T-helper 17 cell (primary cell): ENCODE measurements around the gene GRB10. TPM values are rescaled to one million over a fixed set of nuclear protein-coding genes. Genes with fewer than 3 reads are reported as not detected.

Experiments used
- ATAC-seq: fragments of 150-1000 bp; cut with Tn5 transposase; 2 replicates; pipeline ENCODE4 v1.10.0; 2021; ENCODE audit warnings: mild to moderate bottlenecking, moderate library complexity
- DNase-seq, 3 donors: peaks; one replicate each; pipeline versions ENCODE4 v3.0.0 to v3.0.0-alpha.2; 2020 to 2021
- H3K9me3 ChIP-seq: one replicate; pipeline ENCODE4 v1.7.0; 2013; ENCODE audit warnings: low read length, mild to moderate bottlenecking; ENCODE audit not compliant: control insufficient read depth, poor library complexity, severe bottlenecking
- H3K27ac Mint-ChIP-seq: one replicate; pipeline ENCODE4 v1.8.0; 2022; ENCODE audit warnings: mild to moderate bottlenecking, moderate library complexity, mixed read lengths
- H3K27me3 Mint-ChIP-seq: one replicate; pipeline ENCODE4 v1.8.0; 2022; ENCODE audit warnings: mixed read lengths
- H3K36me3 Mint-ChIP-seq: one replicate; pipeline ENCODE4 v1.8.0; 2022; ENCODE audit warnings: low read depth, mixed read lengths
- H3K4me1 Mint-ChIP-seq: one replicate; pipeline ENCODE4 v1.8.0; 2022; ENCODE audit warnings: mild to moderate bottlenecking, mixed read lengths
- H3K4me3 Mint-ChIP-seq: one replicate; pipeline ENCODE4 v1.8.0; 2022; ENCODE audit warnings: mild to moderate bottlenecking, moderate library complexity, mixed read lengths
- total RNA-seq, 4 donors: library from RNA in 2 of 4; stranded (reverse) in 2 of 4; gene quantifications; one replicate each; pipeline ENCODE4 v1.2.3 and lab custom pipeline; 2022 to 2026

Gene GRB10
- total RNA-seq, 2 donors from 2014 or later = 3.8 to 7.0 TPM

GRCh38 chr7:50693455-50694130, 89.1 kb downstream of the GRB10 start:
- Mint-ChIP-seq H3K27ac (no peak overlapping the region), H3K4me3 (no peak overlapping the region), H3K4me1 (peaks cover 5% of the 10 kb centered on the region), H3K27me3 (peaks cover 13% of the 10 kb centered on the region), H3K36me3 (no peaks in the 10 kb centered on the region)
- DNase-seq (no peak), ATAC-seq (no peak)
- no peaks in the 10 kb centered on the region for H3K9me3 ChIP-seq

GRCh38 chr7:50690541-50691011, 92.1 kb downstream of the GRB10 start:
- DNase-seq (no peak), ATAC-seq (no peak)
- no peaks in the 10 kb centered on the region for H3K9me3 ChIP-seq
- Mint-ChIP-seq H3K36me3 (peaks cover 8% of the 10 kb centered on the region), H3K4me1 (peaks cover 4% of the 10 kb centered on the region), H3K27me3 (peaks cover 24% of the 10 kb centered on the region), H3K27ac (no peak overlapping the region), H3K4me3 (no peak overlapping the region)

GRCh38 chr7:50688226-50688590, 94.5 kb downstream of the GRB10 start:
- Mint-ChIP-seq H3K27me3 (peaks cover 17% of the 10 kb centered on the region), H3K4me1 (peaks cover 2% of the 10 kb centered on the region), H3K4me3 (no peak overlapping the region), H3K27ac (no peak overlapping the region), H3K36me3 (peaks cover 8% of the 10 kb centered on the region)
- DNase-seq (no peak), ATAC-seq (no peak)
- H3K9me3 ChIP-seq = no peaks in the 10 kb centered on the region

GRCh38 chr7:50687575-50688225, 95.0 kb downstream of the GRB10 start:
- no peak overlapping the region for H3K4me3 Mint-ChIP-seq

GRCh38 chr7:50687096-50687495, 95.6 kb downstream of the GRB10 start:
- peaks cover 21% of the 10 kb centered on the region for H3K27me3 Mint-ChIP-seq
- peaks cover 8% of the 10 kb centered on the region for H3K36me3 Mint-ChIP-seq

More at GRCh38 chr7:50687575-50688225, 95.0 kb downstream of the GRB10 start:
- DNase-seq (no peak), ATAC-seq (no peak)
- H3K9me3 ChIP-seq = peaks cover 4% of the 10 kb centered on the region
- peaks cover 2% of the 10 kb centered on the region for H3K4me1 Mint-ChIP-seq
- H3K27me3 Mint-ChIP-seq = peaks cover 17% of the 10 kb centered on the region
- no peak overlapping the region for H3K27ac Mint-ChIP-seq
- peaks cover 8% of the 10 kb centered on the region for H3K36me3 Mint-ChIP-seq

GRCh38 chr7:50685135-50686065, 97.3 kb downstream of the GRB10 start:
- DNase-seq (no peak), ATAC-seq (no peak)
- peaks cover 8% of the 10 kb centered on the region for H3K36me3 Mint-ChIP-seq
- H3K27ac Mint-ChIP-seq = peak overlapping the region; percentile 32
- peaks cover 2% of the 10 kb centered on the region for H3K4me1 Mint-ChIP-seq
- peak overlapping the region; percentile 68 for H3K4me3 Mint-ChIP-seq
- H3K9me3 ChIP-seq = peaks cover 4% of the 10 kb centered on the region
- H3K27me3 Mint-ChIP-seq = peaks cover 28% of the 10 kb centered on the region

More at GRCh38 chr7:50687096-50687495, 95.6 kb downstream of the GRB10 start:
- peaks cover 4% of the 10 kb centered on the region for H3K9me3 ChIP-seq
- no peak for ATAC-seq
- Mint-ChIP-seq H3K27ac (no peak overlapping the region), H3K4me3 (no peak overlapping the region), H3K4me1 (peaks cover 2% of the 10 kb centered on the region)
- DNase-seq = no peak

GRCh38 chr7:50684713-50685075, 98.0 kb downstream of the GRB10 start:
- H3K4me1 Mint-ChIP-seq = peaks cover 2% of the 10 kb centered on the region
- ATAC-seq = no peak
- peaks cover 33% of the 10 kb centered on the region for H3K27me3 Mint-ChIP-seq
- peaks cover 8% of the 10 kb centered on the region for H3K36me3 Mint-ChIP-seq
- no peak overlapping the region for H3K27ac Mint-ChIP-seq
- H3K4me3 Mint-ChIP-seq = no peak overlapping the region
- no peak for DNase-seq
- H3K9me3 ChIP-seq = peaks cover 4% of the 10 kb centered on the region

- DNase-seq = no peak
- peaks cover 4% of the 10 kb centered on the region for H3K9me3 ChIP-seq
- H3K27me3 Mint-ChIP-seq = peaks cover 38% of the 10 kb centered on the region
- H3K4me3 Mint-ChIP-seq = no peak overlapping the region
- H3K36me3 Mint-ChIP-seq = peaks cover 8% of the 10 kb centered on the region
- no peak overlapping the region for H3K27ac Mint-ChIP-seq
- no peak for ATAC-seq
- H3K4me1 Mint-ChIP-seq = peaks cover 4% of the 10 kb centered on the region
These were observed 98.5 kb downstream of the GRB10 start for GRCh38 chr7:50684011-50684712.

GRCh38 chr7:50682573-50682972, 100.1 kb downstream of the GRB10 start:
- H3K4me3 Mint-ChIP-seq = no peak overlapping the region
- H3K27ac Mint-ChIP-seq = no peak overlapping the region
- peaks cover 28% of the 10 kb centered on the region for H3K27me3 Mint-ChIP-seq
- peaks cover 3% of the 10 kb centered on the region for H3K4me1 Mint-ChIP-seq
- ATAC-seq (no peak), DNase-seq (no peak)
- peaks cover 4% of the 10 kb centered on the region for H3K9me3 ChIP-seq
- peaks cover 2% of the 10 kb centered on the region for H3K36me3 Mint-ChIP-seq

- Mint-ChIP-seq H3K27ac (peak overlapping the region; percentile 19), H3K4me1 (peaks cover 3% of the 10 kb centered on the region), H3K27me3 (peaks cover 27% of the 10 kb centered on the region), H3K4me3 (no peak overlapping the region), H3K36me3 (no peaks in the 10 kb centered on the region)
- peaks cover 4% of the 10 kb centered on the region for H3K9me3 ChIP-seq
- no peak for ATAC-seq
- DNase-seq = no peak
These were observed 100.6 kb downstream of the GRB10 start for GRCh38 chr7:50682079-50682478.

- H3K9me3 ChIP-seq = peaks cover 4% of the 10 kb centered on the region
- ATAC-seq = no peak
- no peak for DNase-seq
- no peak overlapping the region for H3K4me3 Mint-ChIP-seq
- H3K27me3 Mint-ChIP-seq = peaks cover 27% of the 10 kb centered on the region
- H3K36me3 Mint-ChIP-seq = no peaks in the 10 kb centered on the region
- peaks cover 3% of the 10 kb centered on the region for H3K4me1 Mint-ChIP-seq
- H3K27ac Mint-ChIP-seq = peak overlapping the region; percentile 19
These were observed 101.2 kb downstream of the GRB10 start for GRCh38 chr7:50681432-50682045.

GRCh38 chr7:50679218-50680007, 103.3 kb downstream of the GRB10 start:
- DNase-seq = no peak
- H3K4me3 Mint-ChIP-seq = no peak overlapping the region
- peak; percentile 71 for ATAC-seq
- peaks cover 4% of the 10 kb centered on the region for H3K9me3 ChIP-seq
- peaks cover 22% of the 10 kb centered on the region for H3K27me3 Mint-ChIP-seq
- H3K36me3 Mint-ChIP-seq = no peaks in the 10 kb centered on the region
- H3K27ac Mint-ChIP-seq = no peak overlapping the region
- H3K4me1 Mint-ChIP-seq = peaks cover 3% of the 10 kb centered on the region
